Fibroblast of peridontal ligament (primary cell): ENCODE results near the gene BARHL2.

Source experiments
- DNase-seq: peaks from one replicate; pipeline ENCODE4 v3.0.0-alpha.2; 2010; ENCODE audit errors: extremely low read depth

The BARHL2 gene

DNA sequence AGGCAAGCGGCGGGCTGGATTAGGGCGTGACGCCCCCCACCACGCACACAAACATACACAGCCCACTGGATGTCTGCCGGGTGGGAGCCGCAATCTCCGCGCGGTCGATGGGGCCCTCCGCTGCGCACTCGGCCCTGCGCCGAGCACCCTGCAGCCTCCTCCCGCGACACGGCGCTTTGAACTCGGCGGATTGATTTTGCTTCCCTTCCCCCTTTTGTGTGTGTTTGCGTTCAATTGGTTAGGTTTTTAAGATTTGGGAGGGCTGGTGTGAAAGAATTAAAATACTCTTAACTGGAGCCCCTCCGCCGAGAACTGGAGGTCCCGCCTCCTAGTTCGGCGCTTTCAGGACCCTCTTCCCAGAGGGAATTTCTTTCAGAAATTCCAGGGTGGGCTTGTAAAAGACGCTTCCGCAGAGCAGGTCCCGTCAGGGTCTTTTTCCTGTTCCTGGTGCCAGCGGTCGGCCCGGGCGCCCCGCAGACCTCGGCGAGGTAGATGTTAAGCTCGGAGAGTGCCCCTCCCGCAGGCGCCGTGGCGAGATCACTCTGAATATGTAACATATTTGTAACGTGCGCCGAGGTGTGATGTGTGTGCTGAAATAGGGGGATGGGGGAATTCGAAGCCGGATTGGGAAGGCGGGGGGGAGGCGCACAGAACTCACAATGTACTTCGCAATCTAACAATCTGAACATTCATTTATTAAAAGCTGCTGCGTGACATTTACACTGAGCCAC is 8.0 kb upstream of the BARHL2 start:
- no peak for DNase-seq

DNA sequence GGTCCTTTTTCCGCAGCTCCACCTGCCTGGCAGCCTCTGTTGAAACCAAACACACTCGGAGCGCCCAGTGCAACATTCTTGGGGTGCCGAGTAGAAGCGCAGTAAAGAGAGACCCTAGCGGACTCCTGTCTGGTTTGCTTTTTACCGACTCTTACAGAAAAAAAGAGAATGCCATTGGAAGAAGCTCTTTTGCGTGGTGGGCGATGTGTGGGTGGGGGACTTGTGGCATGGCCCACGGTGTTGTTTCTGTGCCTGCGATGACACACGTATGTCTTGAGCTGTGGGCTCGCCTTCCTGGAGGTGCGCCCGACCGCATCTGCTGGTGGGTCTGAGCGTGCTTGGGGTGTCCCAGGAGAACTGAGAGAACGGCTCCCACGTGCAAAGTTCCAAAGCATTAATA is 7.3 kb upstream of the BARHL2 start:
- DNase-seq = no peak

DNA sequence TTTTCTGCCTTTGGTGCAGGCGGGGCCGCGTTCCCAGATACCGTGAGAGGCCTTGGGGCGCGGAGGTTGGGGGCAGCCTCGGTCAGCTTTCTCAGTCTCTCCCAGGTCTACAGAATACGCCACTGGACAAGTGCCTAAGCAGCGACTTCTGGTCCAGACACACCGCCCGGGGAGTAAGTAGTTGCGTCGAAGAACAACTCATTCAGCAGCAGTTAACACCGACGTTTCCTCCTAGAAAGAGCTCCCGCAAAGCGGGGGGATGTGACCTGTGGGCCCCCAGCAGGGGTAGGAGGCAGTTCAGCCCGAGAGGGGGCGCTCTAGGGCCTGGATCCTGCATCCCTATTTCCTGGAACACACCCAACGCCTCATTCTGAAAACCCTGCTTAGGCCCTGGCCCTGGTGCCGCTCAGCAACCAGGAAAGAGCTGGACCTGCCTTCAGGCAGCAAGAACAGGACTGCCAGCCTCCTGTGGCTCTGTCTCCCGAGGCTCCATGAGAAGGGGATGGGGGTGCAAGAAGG is 6.5 kb upstream of the BARHL2 start:
- no peak for DNase-seq

DNA sequence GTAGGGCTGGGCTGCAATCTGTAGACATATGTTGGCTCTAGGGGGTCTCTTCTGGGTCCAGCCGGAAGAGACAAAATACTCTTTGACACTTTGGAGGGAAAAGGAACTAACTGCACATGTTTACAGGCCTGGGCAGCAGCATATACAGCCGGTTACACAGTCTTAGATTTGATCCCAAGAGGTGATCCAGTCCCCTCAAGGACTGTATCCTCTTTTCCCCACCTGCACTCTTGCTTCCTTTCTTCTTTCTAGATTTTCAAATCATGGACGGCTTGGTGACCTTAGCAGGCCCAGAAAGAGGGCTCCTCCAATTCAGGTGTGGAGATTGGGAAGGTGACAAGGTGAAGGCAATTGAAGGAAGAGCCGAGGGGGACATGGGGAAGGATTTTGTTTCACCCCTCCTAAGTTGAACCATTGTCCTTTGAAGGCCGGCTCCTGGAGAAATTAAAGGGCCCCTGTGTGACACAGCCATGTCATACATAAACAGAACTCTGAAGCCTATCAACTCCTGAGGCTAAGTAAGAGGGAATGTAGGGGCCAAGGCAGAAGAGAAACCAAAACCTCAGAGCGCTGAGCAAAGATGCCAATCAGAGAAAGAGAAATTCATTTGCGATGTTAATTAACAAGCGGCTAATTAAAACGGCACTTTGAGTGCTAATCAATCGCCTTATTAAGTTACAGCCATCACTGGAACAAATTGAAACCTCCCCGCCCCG is 5.9 kb upstream of the BARHL2 start:
- no peak for DNase-seq

DNA sequence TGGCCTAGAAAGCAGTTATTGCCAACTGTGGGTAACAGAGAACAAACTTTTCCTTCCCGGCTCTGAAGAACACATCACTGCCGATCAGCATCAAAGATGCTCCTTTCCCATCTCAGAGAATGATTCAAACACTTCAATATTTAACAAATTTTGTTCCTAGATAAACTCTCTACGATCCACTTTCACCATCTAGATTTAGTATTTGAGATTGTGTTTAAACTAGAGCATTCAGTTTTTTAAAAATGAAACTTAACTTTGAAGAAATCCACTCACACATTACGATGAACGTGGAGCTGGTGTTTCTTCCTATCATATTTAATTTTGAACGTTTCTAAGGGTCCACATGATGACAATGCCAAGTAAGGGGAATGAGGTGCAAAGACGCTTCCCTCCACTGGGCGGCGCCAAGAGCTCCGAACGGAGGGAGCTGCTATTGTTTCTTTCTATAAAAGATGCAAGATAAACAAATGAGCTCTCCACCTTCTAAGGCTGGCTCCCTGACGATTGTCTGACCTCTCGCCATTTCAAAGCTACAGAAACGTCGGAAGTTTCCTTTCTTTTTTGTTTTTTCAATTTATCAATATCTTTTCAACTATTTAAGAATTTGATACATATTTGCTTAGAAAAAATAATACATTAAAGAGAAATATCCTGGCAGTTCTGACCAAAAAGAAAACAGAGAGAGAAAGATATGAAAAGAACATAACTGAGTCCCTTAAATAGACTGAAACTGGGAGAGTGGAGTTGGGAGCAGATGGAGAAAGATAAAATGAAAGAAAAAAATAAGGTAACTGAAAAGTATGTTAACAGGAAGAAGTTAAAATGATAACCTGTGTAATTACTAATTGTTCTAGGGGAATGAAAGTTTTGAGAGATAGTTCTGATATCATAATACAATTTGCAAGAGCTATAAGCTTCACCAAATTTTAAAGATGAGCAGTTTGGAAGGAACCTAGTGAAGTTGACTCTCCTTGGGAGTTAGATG is 4.4 kb upstream of the BARHL2 start:
- peak; percentile 36 for DNase-seq

DNA sequence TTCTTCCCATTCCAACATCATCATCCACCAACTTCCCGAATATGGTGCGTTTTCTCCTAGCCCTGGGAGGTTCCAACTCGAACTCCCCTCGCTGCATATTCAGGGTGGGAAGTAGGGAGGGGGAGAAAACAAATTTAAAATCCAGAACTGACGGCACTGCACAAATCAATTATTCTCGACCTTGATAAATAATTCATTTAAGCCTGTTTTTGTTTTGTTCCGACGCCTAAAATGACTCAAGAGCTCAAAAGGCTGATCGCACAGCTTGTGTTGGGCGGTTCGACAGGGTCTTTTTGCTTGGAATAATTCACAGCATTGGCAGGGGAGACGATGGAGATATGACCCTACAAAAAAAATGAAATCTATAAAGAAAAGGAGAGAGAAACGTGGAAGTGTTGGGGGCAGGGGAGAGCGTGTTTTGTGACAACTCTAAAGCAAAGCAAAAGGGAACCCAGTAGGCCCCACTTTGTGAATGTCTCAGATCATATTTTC is 3.1 kb upstream of the BARHL2 start:
- DNase-seq = no peak

DNA sequence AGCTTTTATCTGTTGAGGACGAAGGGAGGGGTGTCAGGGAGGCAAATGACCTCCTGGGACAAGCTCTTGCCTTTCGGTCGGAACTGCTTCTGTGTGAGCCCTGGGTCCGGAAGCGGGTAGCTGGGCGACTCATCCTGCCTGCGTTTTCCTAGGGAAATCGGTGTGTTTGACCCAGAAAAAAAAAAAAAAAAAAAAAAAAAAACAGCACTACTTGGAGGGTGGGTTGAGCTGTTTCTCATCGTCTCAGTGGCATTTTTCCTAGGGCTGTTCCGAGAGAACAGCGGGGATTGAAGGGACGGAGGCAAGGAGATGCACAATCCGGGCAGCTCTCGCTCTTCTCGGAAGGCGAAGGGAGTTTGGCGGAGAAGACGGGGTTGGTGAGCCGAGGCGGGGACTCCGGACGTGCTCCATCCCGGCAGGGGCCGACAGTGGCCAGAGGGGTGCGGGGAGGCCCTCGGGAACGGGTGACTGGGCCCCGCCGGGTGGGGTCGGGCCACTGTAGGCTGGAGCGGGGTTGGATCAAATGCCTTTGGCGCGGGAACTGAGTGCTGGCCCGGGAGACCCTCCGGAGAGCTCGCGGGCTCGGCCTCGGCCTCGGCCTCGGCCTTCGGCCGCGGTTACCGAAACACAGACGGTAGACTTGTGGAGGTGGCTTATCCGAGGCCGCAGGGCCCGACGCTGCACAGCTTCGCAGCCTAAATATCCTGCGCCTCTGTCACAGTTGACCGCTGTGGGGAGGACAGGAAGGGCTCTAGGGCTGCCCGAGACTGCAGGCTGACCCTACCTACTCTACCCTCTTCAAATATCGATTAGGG is 2.4 kb upstream of the BARHL2 start:
- DNase-seq = no peak

DNA sequence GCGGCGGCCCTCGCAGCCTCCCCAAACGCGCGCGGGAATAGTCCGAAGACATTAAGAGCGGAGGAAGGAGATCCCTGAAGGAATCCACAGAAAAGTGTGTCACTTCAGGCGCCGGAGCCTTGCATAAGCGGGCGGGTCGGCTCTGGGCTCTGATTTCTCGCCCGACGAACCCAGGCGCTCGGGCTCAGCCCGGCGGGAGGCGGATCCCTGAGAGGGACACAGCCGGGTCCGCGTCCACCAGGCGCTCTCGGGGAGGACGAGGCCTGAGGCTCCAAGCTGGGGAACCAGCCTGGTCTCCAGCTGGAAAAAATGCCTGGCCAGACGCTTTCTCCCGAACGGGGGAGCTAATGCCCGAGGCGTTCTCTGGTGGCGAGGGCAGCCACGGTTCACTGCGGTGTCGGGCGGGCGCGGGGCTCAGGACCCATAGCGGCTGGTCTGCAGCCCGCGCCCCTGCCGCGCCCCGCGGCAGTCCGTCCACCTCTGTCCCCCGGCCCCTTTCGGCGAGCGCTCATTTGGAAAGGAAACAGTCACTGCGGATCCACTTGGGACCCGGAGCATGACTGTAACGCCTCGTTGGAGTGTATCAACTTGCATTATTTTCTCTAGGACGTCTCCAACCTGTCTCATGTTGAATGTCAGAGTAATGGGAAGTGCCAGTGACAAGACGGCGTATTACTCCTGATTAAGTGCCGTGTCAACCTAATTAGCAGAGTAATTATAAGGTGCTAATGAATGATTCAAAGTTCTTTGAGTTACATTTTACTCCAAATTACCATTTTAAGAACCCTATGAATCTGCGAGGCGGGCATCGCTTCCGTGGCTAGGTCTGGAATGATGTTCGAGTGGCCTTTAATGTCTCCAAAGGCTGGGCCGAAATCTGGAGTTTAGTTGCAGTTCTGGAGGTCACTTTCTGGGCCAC is 1.6 kb upstream of the BARHL2 start:
- DNase-seq = no peak

DNA sequence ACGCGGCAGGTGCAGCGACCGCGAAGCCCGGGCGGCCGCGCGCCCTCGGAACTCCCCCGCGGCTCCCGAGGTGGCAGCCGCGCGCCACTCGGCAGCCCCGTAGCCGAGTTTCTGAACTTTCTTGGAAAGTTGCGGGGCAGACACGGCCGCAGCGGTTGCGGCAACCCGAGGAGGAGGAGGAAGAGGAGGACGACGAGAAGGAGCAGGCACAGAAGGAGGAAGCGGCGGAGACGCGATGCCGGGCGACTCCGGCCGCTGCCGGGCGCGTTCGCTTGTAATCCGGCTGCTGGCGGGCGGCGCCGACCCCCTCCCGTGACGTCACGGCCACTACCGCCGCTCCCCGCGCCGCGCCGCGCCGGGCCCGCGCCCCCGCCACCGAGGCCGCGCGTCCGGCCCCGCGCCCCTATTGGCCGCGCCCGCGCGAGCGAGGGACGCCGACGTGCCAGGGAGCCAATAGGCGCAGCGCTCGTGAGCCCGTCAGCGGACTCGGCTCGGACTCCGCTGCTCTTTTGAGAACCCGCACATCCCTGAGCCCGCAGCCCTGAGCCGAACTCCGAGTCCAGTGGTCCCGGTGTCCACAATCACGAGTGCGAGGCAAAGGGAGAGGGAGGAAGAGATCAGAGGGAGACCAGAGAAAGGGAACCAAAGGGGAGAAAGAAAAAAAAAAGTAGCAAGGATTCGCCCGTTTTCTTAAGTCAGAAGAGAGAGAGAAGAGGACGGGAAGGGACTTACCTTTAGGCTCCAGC is 736 bp upstream of the BARHL2 start:
- no peak for DNase-seq

DNA sequence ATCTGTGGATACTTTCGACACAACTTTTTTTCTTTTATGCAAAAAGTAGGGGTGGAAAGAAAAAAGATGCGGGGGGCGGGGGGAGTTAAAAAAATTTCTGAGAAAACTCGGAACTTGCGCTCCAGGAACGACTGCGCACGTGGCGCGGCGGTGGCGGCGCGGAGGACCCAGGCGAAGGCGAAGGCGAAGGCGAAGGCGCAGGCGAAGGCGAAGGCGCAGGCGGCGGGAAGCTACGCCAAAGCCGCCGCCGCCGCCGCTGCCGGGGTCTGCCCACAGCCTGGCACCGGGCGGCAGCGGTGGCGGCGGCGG is 208 bp upstream of the BARHL2 start:
- DNase-seq = no peak

DNA sequence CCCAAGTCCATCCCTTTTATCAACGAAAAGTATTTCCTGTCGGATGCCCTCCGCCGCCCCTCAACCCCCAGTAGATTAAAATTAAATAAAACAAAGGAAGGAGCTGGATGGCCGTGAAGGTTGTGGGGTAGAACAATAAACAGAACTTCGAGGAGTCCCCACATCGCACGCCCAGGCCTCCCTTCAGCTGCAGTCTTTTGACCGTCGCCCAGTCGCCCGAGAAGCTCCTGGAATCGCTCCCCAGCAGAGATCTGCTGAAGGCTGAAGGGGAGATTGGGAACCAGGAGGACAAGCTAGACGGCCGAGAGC is 905 bp downstream of the BARHL2 start:
- no peak for DNase-seq

DNA sequence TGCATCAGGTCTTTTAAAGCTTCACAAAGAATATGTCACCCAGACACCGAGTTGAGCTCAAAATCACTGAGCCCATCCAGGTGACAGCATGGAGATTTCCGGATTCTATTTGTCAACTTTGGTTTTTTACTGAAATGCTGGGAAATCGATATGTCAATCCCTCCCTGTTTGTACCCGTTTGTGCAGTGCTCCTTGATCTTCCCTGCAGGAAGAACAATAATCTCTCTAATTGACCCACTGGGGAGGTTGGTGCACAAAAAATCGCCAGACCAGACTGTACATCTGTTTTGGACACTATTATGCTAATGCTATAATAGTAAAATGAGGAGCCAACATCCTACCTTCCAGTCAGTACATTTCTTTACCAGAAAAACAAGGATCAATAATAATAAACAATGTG is 1.8 kb downstream of the BARHL2 start:
- no peak for DNase-seq

DNA sequence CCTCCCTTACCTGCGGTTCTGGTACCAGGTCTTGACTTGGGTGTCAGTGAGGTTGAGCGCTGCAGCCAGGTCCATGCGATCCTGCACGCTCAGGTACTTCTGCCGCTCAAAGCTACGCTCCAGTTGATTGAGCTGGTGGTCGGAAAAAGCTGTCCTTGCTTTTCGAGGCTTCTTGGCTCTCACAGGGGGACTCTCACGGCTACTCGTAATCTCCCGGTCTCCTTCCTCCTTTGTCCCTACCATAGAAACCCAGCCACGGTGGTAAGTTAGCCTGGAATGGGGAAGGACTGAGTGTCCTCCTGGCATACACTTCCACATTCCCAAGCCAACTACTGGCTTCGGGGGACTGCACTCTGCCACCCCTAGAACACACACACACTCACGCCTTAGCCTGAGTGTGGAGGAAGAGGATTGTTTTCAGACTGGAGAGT is 2.6 kb downstream of the BARHL2 start:
- no peak for DNase-seq

DNA sequence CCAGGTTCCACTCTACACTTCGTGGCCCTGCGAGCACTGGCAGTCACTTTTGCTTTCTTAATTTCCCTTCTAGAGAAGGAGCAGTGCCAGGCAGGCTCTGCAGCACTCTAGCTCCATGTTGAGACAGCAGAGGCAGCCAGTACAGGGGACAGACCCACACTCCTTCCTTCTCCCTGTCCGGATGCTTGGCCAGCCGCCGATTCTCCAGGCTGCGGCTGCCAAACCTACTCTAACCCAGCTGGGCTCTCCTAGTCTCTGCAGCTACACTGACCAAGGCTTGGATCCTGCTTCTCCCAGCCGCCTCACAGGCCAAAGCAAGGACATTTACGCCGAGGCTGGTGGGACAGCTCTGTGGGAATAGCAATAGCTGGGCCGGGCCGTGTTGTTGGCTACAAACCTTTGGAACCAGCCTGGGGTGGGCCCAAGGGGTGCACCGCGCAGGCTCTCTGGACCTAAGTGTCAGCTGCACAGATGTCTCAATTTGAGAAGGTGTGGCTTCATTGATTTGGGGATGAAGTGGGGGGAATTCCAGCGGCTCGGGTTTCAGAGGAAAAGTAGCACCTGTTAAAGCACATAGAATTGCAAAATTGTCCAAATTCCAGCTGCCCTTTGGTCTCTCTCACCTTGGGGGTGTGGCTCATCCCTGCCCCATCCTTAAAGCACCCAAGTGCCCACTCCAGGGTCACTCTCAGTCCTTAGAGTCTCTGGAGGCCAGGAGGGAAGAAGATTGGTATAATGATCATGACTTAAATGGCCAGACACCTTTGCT is 3.2 kb downstream of the BARHL2 start:
- no peak for DNase-seq

DNA sequence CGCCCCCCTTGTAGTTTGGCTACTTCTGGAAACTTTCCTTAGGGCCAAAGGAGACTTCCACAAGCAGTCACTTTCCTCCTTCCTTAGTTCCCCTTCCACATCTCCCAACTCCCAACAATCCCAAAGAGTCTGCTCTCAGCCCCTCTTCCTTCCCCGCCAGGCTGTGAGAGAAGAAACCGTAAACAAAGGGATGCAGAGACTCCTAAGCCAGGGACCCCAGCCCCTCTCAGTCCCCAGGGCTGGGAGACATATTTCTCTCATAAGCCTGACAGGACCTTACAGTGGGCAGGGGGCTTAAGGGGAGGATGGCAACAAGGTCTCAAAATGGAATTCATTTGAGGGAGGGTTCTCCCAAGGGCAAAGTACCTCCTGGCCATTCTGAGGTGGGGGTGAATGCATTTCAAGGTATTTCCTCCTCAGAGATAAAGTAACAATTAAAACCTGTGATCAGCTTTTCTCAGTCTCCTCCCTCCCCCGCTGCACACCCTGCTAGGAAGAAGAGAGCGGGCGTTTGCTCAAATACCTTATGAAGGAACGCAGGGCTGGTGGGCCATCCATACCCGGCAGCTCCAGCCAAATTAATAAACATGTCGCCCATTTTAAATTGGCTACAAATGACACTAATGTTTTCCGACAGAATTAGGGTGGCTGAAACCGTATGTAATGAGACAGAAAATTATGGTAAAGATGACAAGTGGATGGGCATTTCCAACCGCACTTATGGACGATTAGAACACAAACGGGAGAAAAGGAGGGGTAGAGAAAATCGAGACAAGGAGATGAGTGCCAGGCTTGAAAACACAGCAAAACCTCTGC is 4.0 kb downstream of the BARHL2 start:
- no peak for DNase-seq

DNA sequence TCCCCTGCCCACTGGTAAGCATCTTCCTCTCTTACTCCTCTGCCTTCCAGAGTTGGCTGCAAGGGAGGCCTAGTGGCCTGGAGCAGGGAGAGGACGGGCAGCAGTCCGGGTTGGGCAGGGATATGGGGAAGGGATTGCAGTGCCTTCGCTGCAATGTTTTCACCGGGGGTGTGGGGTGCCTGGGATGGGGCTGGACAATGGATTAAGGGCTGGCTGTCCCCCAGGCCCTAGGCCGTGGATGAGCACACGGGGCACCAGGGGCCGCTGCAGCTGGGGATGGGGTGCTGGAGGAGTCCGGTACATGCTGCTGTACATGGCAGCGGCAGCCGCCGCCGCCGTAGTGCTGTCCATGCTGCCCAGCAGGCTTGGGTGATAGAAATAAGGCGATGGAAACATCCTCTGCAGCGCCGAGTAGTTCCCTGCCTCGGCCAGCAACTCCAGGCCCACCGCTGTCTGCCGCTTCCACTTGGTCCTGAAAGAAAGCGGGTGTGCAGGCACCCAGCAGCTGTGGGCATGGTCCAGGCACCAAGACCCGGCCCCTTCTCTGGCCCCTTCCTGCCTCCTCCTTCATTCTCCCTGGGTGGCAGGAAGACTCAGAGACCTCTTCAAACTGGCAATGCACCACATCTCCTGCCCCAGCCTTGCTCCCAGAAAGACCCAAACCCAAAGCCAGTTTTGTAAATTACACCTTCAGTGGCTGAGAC is 4.8 kb downstream of the BARHL2 start:
- DNase-seq = no peak

DNA sequence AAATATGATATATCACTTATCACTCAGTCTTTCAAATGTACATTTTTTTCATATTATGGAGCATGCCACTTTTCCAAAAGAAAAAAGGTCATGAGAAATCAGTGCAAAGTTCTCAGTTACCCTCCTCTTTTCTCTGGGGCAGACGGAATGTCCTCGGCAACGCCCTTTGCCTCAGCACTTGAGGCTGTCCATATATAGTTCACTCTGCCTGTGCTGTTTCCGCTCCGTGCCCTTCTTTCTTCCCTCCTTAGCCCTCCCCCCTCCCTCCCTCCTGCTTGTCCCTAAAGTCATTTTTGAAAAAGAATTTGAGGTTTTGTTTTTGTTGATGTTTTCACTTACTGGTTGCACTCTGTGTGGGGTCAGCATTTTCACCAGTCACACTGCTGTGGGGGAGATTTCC is 5.4 kb downstream of the BARHL2 start:
- DNase-seq = no peak
